ENCODE results near the gene METTL25B. TPM values are rescaled to one million over a fixed set of nuclear protein-coding genes. Genes with fewer than 3 reads are reported as not detected.

Gene METTL25B
- total and polyA plus RNA-seq, 9 donors, result 18.1 to 39.6 (median 33.2) TPM

DNA sequence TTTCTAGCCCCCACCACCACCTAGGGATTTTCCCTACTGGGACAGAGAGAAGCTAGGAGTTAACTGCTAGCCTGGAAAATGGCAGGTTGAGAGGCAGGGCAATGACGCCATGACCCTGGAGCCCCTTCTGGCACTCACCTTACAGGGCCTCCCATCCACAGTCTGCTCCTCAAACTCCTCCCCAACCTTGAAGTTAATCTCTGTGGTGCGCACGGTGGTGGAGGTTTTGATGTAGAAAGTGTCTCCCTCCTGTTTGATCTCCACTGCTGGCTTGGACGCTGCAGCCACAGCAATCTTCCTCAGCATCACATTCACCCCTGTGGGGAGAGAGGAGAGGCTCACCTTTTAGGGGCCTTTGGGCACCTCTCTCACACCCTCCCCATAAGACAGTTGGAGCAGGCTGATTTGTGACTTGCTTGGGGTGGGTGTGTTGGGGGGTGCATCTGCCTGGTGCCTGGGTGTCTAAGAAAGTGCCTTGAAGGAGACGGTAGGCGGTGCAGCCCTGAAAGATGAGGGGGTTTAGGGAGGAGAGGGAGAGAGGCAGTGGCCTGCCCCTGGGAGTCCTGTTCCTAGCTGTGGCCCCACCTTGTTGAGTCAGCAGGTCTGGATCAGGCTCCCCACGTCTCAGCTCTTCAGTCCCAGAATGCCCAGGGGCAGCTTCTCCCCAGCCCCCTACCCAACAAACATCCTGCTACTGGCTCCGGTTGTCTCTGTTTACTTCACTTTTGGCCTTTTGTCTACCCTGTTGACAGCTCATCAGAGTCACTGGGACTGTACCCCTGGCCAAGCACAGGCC lies 27.3 kb upstream of the METTL25B start:
- 79 to 86% (median 83%) methylated on average over 8 of the region's 8 CpGs for WGBS, 3 donors
- DNase-seq, result no peak
- intact Hi-C loops (cut with DNase I), result loop anchor here in 1 of 4 donors (10.0 kb wide), 1 partner anchor 184 kb away; no protein-coding TSS in a partner anchor
- no peaks in the 10 kb centered on the region for H3K27me3 ChIP-seq
- no peak overlapping the region for H3K4me3 ChIP-seq
- TF ChIP-seq, protein P1, sequence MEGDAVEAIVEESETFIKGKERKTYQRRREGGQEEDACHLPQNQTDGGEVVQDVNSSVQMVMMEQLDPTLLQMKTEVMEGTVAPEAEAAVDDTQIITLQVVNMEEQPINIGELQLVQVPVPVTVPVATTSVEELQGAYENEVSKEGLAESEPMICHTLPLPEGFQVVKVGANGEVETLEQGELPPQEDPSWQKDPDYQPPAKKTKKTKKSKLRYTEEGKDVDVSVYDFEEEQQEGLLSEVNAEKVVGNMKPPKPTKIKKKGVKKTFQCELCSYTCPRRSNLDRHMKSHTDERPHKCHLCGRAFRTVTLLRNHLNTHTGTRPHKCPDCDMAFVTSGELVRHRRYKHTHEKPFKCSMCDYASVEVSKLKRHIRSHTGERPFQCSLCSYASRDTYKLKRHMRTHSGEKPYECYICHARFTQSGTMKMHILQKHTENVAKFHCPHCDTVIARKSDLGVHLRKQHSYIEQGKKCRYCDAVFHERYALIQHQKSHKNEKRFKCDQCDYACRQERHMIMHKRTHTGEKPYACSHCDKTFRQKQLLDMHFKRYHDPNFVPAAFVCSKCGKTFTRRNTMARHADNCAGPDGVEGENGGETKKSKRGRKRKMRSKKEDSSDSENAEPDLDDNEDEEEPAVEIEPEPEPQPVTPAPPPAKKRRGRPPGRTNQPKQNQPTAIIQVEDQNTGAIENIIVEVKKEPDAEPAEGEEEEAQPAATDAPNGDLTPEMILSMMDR (IDR thresholded peaks at IDR 0.05), result no peak
- no peak for TF ChIP-seq POLR2A (IDR thresholded peaks at IDR 0.05)
- TF ChIP-seq EP300 (IDR thresholded peaks at IDR 0.05), result no peak
- no peaks in the 10 kb centered on the region for H3K9me3 ChIP-seq
- H3K27ac ChIP-seq, result no peak overlapping the region
- peaks cover 7% of the 10 kb centered on the region for H3K4me1 ChIP-seq (ENCODE audit: insufficient read depth)
- no peaks in the 10 kb centered on the region for H3K36me3 ChIP-seq

DNA sequence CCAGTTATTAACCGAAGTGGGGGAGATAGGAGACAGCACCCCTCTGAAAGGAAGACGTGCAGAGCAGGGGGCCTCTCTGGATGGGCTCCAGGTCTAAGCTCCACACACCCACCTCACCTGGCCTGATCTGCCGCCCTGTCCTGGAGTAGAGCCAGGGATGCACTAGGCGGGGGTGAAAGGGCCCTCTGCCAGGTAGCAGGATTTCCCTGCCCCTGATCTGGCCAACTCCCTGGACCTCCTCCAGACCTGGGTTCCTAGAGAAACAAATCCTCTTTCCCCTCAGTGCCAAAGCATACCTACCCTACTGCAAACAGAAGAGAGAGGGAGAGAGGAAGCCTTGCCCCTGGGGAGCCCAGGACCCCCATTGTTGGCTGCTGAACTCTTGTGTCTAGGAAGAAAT lies 24.9 kb upstream of the METTL25B start:
- TF ChIP-seq EP300 (IDR thresholded peaks at IDR 0.05), result no peak
- TF ChIP-seq, protein P1 (IDR thresholded peaks at IDR 0.05), result no peak
- TF ChIP-seq POLR2A (IDR thresholded peaks at IDR 0.05), result no peak
- no peak overlapping the region for H3K27ac ChIP-seq
- intact Hi-C loops (cut with DNase I), result loop anchor here in 1 of 4 donors (10.0 kb wide), 1 partner anchor 181 kb away; no protein-coding TSS in a partner anchor
- H3K9me3 ChIP-seq, result no peaks in the 10 kb centered on the region
- H3K4me1 ChIP-seq (ENCODE audit: insufficient read depth), result peaks cover 14% of the 10 kb centered on the region
- no peaks in the 10 kb centered on the region for H3K27me3 ChIP-seq
- H3K36me3 ChIP-seq, result no peaks in the 10 kb centered on the region
- no peak overlapping the region for H3K4me3 ChIP-seq
- WGBS, 3 donors, result 63 to 84% (median 80%) methylated on average over 4 of the region's 4 CpGs
- DNase-seq, result no peak

DNA sequence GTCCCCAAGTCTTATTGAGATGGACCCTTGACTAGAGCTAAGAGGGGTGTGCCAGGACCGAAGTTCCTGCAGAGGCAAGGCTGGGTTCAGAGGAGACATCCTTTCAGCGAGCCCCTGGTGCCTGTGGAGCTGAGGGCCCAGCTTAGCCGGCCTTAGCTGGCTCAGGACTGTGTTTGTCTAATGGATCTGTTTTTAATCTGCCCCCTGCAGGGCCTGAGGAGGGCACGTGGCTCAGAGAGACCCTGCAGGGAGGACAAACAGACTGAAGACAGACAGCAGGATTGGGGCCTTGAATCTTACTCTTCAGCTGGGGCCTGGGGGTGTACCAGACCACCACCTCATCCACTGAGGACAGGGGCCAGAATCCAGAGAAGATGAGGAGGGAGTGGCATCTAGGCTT lies 24.5 kb upstream of the METTL25B start:
- no peak for DNase-seq
- 55 to 56% (median 56%) methylated on average over 4 of the region's 4 CpGs for WGBS, 3 donors
- TF ChIP-seq POLR2A (IDR thresholded peaks at IDR 0.05), result no peak
- TF ChIP-seq, protein P1 (IDR thresholded peaks at IDR 0.05), result no peak
- no peak for TF ChIP-seq EP300 (IDR thresholded peaks at IDR 0.05)
- H3K27me3 ChIP-seq, result no peaks in the 10 kb centered on the region
- H3K36me3 ChIP-seq, result no peaks in the 10 kb centered on the region
- H3K4me1 ChIP-seq (ENCODE audit: insufficient read depth), result peaks cover 14% of the 10 kb centered on the region
- no peak overlapping the region for H3K4me3 ChIP-seq
- H3K27ac ChIP-seq, result no peak overlapping the region
- no peaks in the 10 kb centered on the region for H3K9me3 ChIP-seq
- intact Hi-C loops (cut with DNase I), result loop anchor here in 1 of 4 donors (10.0 kb wide), 1 partner anchor 181 kb away; no protein-coding TSS in a partner anchor

DNA sequence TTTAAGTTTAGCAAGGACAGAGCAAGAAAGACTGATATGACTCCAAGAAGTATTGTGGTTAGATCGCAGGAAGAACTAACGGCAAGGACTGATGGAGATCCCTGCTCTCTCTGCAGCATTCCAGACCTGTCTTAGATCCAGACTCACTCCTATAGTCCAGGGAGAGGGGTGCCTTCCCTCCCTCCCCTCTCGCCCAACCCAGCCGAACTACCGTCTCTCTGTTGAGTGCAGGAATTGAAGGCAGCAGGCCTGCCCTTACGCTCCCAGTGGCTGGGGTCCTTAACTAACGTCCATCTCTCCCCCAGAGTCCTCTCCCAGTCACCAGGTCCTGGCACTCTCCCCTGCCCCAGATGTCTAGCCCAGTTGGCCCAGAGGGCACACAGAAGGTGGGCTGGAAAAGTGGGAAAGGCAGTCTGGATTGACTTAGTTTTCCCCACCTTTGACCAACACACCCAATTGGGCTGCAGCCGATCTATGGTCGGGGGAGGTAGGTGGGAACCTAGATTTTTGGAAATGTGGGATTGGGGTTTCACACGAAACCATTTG lies 24.0 kb upstream of the METTL25B start:
- Histone ChIP-seq H3K9me3 (no peaks in the 10 kb centered on the region), H3K4me3 (no peak overlapping the region), H3K27ac (no peak overlapping the region), H3K36me3 (no peaks in the 10 kb centered on the region), H3K4me1 (ENCODE audit: insufficient read depth) (peaks cover 14% of the 10 kb centered on the region), H3K27me3 (no peaks in the 10 kb centered on the region)
- TF ChIP-seq, protein P1 (IDR thresholded peaks at IDR 0.05), result no peak
- TF ChIP-seq EP300 (IDR thresholded peaks at IDR 0.05) (no peak), POLR2A (IDR thresholded peaks at IDR 0.05) (no peak)
- whole genome bisulfite sequencing, 3 donors, result 51 to 62% (median 53%) methylated on average over 10 of the region's 10 CpGs
- DNase-seq, result no peak
- intact Hi-C loops (cut with DNase I), result loop anchor here in 1 of 4 donors (10.0 kb wide), 1 partner anchor 181 kb away; no protein-coding TSS in a partner anchor
